Ovary (tissue), 3 donors: ENCODE results near the gene UHRF1.

Source experiments
- EP300 ChIP-seq: sonication (generic); formaldehyde crosslinking; IDR thresholded peaks from one replicate; pipeline ENCODE4 v1.6.1; 2017; ENCODE audit warnings: antibody characterized with exemption
- POLR2A ChIP-seq: fragments of 450-650 bp; IDR thresholded peaks from one replicate; pipeline ENCODE4 v1.6.1; 2017; ENCODE audit warnings: antibody characterized with exemption, mild to moderate bottlenecking, moderate library complexity
- TF ChIP-seq, protein P1 (sequence below), 3 donors: fragments of 450-650 bp in 2 of 3; fragments of 200-600 bp in 1 of 3; IDR thresholded peaks; one replicate each; pipeline versions ENCODE4 v1.5.1 to v1.8.0; 2016 to 2022; ENCODE audit warnings: antibody characterized with exemption in 3 of 3, mild to moderate bottlenecking in 1 of 3
- donor health status: DM: no; HTN: no; CAD: no.

DNA sequence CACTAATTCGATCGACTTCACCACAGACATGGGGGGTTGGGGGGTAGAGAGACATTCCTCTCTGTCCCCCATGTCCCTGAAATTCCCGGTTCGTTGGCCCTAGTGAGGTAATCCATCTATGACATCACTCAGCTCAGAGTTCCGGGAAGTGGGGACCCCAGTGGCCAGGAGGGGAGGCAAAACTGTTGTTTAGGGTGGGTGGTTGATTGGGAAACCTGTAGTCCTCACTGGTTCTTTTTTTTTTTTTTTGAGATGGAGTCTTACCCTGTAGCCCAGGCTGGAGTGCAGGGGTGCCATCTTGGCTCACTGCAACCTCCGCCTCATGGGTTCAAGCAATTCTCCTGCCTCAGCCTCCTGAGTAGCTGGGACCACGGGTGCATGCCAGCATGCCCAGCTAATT, 6.5 kb upstream of the UHRF1 start, which contains the start of gene ARRDC5:
- TF ChIP-seq, protein P1, sequence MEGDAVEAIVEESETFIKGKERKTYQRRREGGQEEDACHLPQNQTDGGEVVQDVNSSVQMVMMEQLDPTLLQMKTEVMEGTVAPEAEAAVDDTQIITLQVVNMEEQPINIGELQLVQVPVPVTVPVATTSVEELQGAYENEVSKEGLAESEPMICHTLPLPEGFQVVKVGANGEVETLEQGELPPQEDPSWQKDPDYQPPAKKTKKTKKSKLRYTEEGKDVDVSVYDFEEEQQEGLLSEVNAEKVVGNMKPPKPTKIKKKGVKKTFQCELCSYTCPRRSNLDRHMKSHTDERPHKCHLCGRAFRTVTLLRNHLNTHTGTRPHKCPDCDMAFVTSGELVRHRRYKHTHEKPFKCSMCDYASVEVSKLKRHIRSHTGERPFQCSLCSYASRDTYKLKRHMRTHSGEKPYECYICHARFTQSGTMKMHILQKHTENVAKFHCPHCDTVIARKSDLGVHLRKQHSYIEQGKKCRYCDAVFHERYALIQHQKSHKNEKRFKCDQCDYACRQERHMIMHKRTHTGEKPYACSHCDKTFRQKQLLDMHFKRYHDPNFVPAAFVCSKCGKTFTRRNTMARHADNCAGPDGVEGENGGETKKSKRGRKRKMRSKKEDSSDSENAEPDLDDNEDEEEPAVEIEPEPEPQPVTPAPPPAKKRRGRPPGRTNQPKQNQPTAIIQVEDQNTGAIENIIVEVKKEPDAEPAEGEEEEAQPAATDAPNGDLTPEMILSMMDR (IDR thresholded peaks at IDR 0.05): no peak
- TF ChIP-seq EP300: no peak
- TF ChIP-seq POLR2A: no peak
